Right cardiac atrium (tissue), 5 donors: Measurements from ENCODE around the gene RHBDD2. TPM values are rescaled to one million over a fixed set of nuclear protein-coding genes. Genes with fewer than 3 reads are reported as not detected.
"Not testable (repeated sequence)": the region's sequence is repeated elsewhere in the genome, so short reads cannot be mapped to it uniquely, and the experiment has no call there.

Experiments
- ATAC-seq, 2 donors: fragments of 200-7000 bp; cut with Tn5 transposase; one replicate each; pipeline versions ENCODE4 v1.8.0 to v1.9.1; 2020; ENCODE audit warnings: moderate library complexity in 2 of 2, mild to moderate bottlenecking in 1 of 2
- DNase-seq, 3 donors: peaks; one replicate each; pipeline ENCODE4 v3.0.0-alpha.2; 2020
- H3K27ac ChIP-seq: one replicate; pipeline ENCODE4 v1.5.1; 2013; ENCODE audit warnings: mild to moderate bottlenecking, low read length, control low read depth, moderate library complexity
- H3K27me3 ChIP-seq: one replicate; pipeline ENCODE4 v1.6.1; 2013; ENCODE audit not compliant: control insufficient read depth, insufficient read depth
- H3K4me1 ChIP-seq: one replicate; pipeline ENCODE4 v1.6.1; 2013; ENCODE audit warnings: low read length; ENCODE audit not compliant: control insufficient read depth, insufficient read depth
- H3K4me3 ChIP-seq: one replicate; pipeline ENCODE4 v1.5.1; 2013; ENCODE audit warnings: low read length, control low read depth
- H3K9me3 ChIP-seq: one replicate; pipeline ENCODE4 v1.6.1; 2013; ENCODE audit warnings: low read length; ENCODE audit not compliant: control insufficient read depth
- WGBS: extraction: QIAGEN DNeasy Blood & Tissue Kit; methylation state at CpG from one replicate; pipeline ENCODE4 v1.1.7; 2013; 5-methylcytosine and 5-hydroxymethylcytosine counted together
- intact Hi-C, 4 donors: fragments of 100-400 bp; cut with DNase I; formaldehyde crosslinking; loops; one replicate each; pipeline versions ENCODE4 v1.11.0 to v1.14.0; 2022 to 2023
- polyA plus RNA-seq: library from polyadenylated mRNA; stranded (reverse); fragments of 200-250 nt; gene quantifications from one replicate; pipeline ENCODE4 v1.2.3, GENCODE V29; 2013
- total RNA-seq, 4 donors: library from RNA; stranded (reverse); fragmentation: NEBNext Ultra II Directional; extraction: Animal tissue kit (Norgen Biotek cat#: 25700); gene quantifications; one replicate each; pipeline ENCODE4 v1.2.1, GENCODE V29; 2021
- donor health status: healthy with polysubstance abuse.
- donor health status: DM: no; HTN: yes; CAD: no.
- donor health status: DM: no; HTN: no; CAD: no.
- donor health status: DM: no; HTN: yes; CAD: no; lungs with severe emphysema.
- donor health status: DM: yes; HTN: yes; CAD: no.

RHBDD2 gene
- total and polyA plus RNA-seq, 5 donors: 31.8 to 42.4 (median 36.2) TPM

- peak; percentile 23 to 39 for ATAC-seq
Measured at GRCh38 chr7:75866114-75866488, 12.7 kb upstream of the RHBDD2 start.

GRCh38 chr7:75866489-75867389, 12.1 kb upstream of the RHBDD2 start:
- no peak overlapping the region for H3K4me3 ChIP-seq
- intact Hi-C loops: loop anchor here (1.0 to 5.0 kb wide), 3 partner anchors 150 to 154 kb away; no protein-coding TSS in a partner anchor
- H3K27ac ChIP-seq: no peak overlapping the region
- DNase-seq (peak; percentile 57 to 73 (median 73)), ATAC-seq (peak; percentile 90 to 92)
- peaks cover 3% of the 10 kb centered on the region for H3K4me1 ChIP-seq
- no peaks in the 10 kb centered on the region for H3K9me3 ChIP-seq
- WGBS: 35% methylated on average over 19 of the region's 19 CpGs
- H3K27me3 ChIP-seq: no peaks in the 10 kb centered on the region

More at GRCh38 chr7:75866114-75866488, 12.7 kb upstream of the RHBDD2 start:
- 43% methylated on average over 5 of the region's 5 CpGs for WGBS
- intact Hi-C loops: loop anchor here (1.0 to 5.0 kb wide), 3 partner anchors 151 to 154 kb away; no protein-coding TSS in a partner anchor
- no peak overlapping the region for H3K27ac ChIP-seq
- no peak overlapping the region for H3K4me3 ChIP-seq
- H3K27me3 ChIP-seq: no peaks in the 10 kb centered on the region
- no peaks in the 10 kb centered on the region for H3K9me3 ChIP-seq
- H3K4me1 ChIP-seq: peaks cover 3% of the 10 kb centered on the region
- DNase-seq: no peak

GRCh38 chr7:75867390-75867717, 11.5 kb upstream of the RHBDD2 start:
- intact Hi-C loops: loop anchor here in 3 of 4 donors (2.0 to 5.0 kb wide), 2 partner anchors 149 to 150 kb away; no protein-coding TSS in a partner anchor
- Histone ChIP-seq H3K27me3 (no peaks in the 10 kb centered on the region), H3K4me3 (no peak overlapping the region), H3K9me3 (no peaks in the 10 kb centered on the region), H3K4me1 (peaks cover 3% of the 10 kb centered on the region), H3K27ac (no peak overlapping the region)
- DNase-seq: no peak
- ATAC-seq: no peak
- 79% methylated on average over 4 of the region's 4 CpGs for WGBS

DNA sequence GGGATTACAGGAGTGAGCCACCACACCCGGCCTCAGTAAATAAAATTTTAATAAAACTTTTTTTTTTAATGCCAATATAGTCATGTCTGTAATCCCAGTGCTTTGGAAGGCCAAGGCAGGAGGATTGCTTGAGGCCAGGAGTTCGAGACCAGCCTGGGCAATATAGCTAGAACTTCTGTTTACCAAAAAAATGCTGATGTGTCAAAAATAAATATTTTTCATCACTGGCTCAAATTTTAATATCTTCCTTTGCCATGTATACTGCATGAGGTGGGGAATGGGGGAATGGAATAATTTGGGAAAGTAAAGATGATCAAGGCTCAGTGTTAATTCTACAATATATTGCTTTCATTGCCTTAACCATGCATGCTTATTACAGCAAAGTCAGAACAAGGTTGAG, 10.7 kb upstream of the RHBDD2 start:
- H3K27me3 ChIP-seq: no peaks in the 10 kb centered on the region
- H3K4me1 ChIP-seq: peaks cover 3% of the 10 kb centered on the region
- no peak for DNase-seq
- 96% methylated on average over 2 of the region's 2 CpGs for WGBS
- H3K4me3 ChIP-seq: no peak overlapping the region
- ATAC-seq: no peak
- H3K9me3 ChIP-seq: no peaks in the 10 kb centered on the region
- H3K27ac ChIP-seq: no peak overlapping the region
- intact Hi-C loops: loop anchor here in 2 of 4 donors (5.0 kb wide), 1 partner anchor 149 kb away; no protein-coding TSS in a partner anchor

GRCh38 chr7:75869776-75870379, 9.0 kb upstream of the RHBDD2 start:
- ATAC-seq (no peak), DNase-seq (no peak)
- intact Hi-C loops: loop anchor here in 2 of 4 donors (5.0 kb wide), 1 partner anchor 147 kb away; no protein-coding TSS in a partner anchor
- Histone ChIP-seq H3K4me3 (no peak overlapping the region), H3K4me1 (peaks cover 3% of the 10 kb centered on the region), H3K27me3 (no peaks in the 10 kb centered on the region), H3K9me3 (no peaks in the 10 kb centered on the region), H3K27ac (no peak overlapping the region)
- 89% methylated on average over 7 of the region's 7 CpGs for WGBS

- intact Hi-C loops: no loop called here
- Histone ChIP-seq H3K27ac (no peak overlapping the region), H3K4me3 (no peak overlapping the region), H3K27me3 (no peaks in the 10 kb centered on the region), H3K9me3 (no peaks in the 10 kb centered on the region), H3K4me1 (peaks cover 3% of the 10 kb centered on the region)
- DNase-seq (no peak), ATAC-seq (no peak)
- WGBS: 83% methylated on average over 9 of the region's 9 CpGs
Measured at GRCh38 chr7:75870557-75871161, 8.2 kb upstream of the RHBDD2 start.

DNA sequence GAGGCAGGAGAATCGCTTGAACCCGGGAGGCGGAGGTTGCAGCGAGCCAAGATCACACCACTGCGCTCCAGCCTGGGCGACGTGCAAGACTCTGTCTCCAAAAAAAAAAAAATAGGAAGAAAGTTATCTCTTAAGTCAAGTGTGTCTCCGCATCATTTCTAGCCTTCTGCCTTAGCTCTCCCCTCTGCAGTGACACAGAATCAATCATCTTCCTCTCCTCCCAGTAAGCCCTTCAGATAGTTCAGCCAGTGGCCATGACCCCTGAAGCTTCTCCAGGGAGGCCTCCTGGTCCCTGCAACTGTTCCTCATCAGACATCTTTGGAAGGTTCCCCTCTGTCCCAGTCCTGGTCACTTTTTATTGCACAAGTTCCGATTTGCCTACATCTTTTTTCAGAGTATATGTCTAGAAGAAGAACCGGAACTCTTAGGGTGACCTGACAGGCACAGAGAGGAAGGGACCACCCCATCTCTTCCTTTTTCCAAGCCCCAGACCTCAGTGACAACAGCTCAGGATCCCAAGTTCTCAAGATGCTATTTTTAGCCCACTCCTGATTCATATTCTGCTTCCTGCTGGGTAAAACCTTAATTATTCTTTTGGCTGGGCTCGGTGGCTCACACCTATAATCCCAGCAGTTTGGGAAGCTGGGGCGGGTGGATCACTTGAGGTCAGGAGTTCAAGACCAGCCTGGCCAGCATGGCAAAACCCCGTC, 6.6 kb upstream of the RHBDD2 start:
- H3K27me3 ChIP-seq: no peaks in the 10 kb centered on the region
- peak; percentile 68 to 72 for ATAC-seq
- 27% methylated on average over 13 of the region's 13 CpGs for WGBS
- no peak for DNase-seq
- H3K4me3 ChIP-seq: no peak overlapping the region
- H3K9me3 ChIP-seq: no peaks in the 10 kb centered on the region
- intact Hi-C loops: no loop called here
- peak overlapping the region; percentile 56 for H3K27ac ChIP-seq
- H3K4me1 ChIP-seq: no peaks in the 10 kb centered on the region

- WGBS: 88% methylated on average over 3 of the region's 3 CpGs
- H3K27me3 ChIP-seq, H3K4me3 ChIP-seq, ATAC-seq, intact Hi-C loops, H3K27ac ChIP-seq, DNase-seq, H3K4me1 ChIP-seq, H3K9me3 ChIP-seq: not testable (repeated sequence)
Measured at GRCh38 chr7:75874180-75874579, 4.7 kb upstream of the RHBDD2 start.

DNA sequence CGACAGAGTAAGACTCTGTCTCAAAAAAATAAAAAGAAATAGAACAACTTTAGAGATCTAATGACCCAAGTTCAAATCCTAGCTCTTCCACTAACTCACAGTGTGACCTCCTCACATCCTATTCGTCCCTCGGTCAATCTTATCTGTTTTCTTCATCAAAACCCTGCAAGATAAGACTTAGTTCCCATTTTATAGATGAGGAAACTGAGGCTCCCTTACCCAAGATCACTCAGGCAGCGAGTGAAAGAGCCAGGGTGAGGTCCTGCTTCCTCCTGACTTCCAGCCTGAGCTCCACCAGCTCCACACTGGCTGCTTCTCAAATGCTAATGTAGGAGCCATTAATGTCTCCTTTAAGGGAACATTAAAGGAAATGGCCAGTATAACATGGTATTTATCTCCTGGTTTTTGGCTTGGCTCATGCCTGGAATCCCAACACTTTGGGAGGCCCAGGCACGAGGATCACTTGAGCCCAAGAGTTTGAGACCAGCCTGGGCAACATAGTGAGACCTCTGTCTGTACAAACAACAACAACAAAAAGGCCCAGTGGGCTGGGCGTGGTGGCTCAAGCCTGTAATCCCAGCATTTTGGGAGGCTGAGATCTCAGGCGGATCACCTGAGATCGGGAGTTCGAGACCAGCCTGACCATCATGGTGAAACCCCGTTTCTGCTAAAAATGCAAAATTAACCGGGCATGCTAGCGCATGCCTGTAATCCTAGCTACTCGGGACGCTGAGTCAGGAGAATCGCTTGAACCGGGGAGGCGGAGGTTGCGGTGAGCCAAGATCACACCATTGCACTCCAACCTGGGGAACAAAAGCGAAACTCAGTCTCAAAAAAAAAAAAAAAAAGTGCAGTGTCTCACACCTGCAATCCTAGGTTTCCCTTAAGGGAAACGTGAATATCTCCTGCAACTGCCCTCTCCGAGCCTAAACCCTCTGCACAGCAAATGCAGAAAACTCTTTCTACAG, 3.4 kb upstream of the RHBDD2 start:
- no peak for ATAC-seq
- H3K4me3 ChIP-seq: no peak overlapping the region
- H3K9me3 ChIP-seq: no peaks in the 10 kb centered on the region
- intact Hi-C loops: no loop called here
- 92% methylated on average over 21 of the region's 21 CpGs for WGBS
- H3K27me3 ChIP-seq: no peaks in the 10 kb centered on the region
- H3K27ac ChIP-seq: no peak overlapping the region
- DNase-seq: no peak
- H3K4me1 ChIP-seq: peaks cover 2% of the 10 kb centered on the region
